Putamen (tissue), 1 donor: ENCODE results near the gene METTL25B.

Experiments
- DNase-seq: peaks from one replicate; pipeline ENCODE4 v3.0.0-alpha.2; 2016; ENCODE audit warnings: low spot score

Gene METTL25B

DNA sequence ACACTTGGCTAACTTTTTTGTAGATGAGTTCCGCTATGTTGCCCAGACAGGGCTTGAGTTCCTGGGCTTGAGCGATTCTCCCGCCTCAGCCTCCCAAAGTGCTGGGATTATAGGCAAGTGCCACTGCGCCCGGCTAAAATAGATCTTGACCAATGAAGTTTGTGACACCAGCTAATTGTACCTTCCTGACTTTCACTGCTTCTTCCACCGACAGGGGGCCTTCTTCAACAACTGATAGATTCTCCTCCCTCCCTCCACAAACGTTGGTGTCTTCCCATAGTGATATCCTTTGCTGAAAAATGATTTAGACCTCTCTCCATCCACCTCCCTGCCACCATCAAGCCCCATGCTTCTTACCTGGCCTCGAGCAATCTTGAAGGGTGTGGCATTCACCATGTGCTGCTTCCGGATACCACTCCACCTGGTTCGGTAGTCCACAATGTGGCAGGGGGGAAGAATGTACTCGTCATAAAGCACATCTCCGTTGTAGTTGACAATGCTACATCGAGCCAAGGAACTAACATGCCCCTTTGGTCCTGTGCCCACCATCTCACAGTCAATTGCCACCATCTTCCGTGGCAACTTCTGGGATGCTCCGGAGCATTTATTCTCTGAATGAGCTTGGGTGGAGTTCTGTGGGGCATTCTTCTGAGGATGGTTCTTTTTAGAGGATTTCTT lies 1.6 kb upstream of the METTL25B start:
- no peak for DNase-seq

DNA sequence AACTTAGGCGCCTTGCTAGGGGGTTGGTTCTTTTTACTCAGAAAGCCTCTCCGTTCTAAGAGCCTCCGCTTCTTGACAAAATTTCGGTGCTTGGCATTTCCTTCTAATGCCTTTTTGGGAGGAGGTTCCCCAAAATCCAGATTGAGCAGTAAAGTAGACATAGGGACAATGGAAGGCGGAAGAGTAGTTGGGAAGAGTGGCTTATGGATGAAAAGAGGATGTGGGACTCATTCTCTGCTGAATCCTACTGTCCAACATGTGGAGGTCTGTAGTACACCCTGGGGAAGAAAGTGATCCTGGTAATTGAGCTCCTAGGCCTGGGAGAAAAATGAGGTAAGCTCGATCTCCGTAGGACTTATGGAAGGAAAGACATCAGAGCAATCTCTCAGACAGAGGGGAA lies 777 bp upstream of the METTL25B start:
- no peak for DNase-seq

DNA sequence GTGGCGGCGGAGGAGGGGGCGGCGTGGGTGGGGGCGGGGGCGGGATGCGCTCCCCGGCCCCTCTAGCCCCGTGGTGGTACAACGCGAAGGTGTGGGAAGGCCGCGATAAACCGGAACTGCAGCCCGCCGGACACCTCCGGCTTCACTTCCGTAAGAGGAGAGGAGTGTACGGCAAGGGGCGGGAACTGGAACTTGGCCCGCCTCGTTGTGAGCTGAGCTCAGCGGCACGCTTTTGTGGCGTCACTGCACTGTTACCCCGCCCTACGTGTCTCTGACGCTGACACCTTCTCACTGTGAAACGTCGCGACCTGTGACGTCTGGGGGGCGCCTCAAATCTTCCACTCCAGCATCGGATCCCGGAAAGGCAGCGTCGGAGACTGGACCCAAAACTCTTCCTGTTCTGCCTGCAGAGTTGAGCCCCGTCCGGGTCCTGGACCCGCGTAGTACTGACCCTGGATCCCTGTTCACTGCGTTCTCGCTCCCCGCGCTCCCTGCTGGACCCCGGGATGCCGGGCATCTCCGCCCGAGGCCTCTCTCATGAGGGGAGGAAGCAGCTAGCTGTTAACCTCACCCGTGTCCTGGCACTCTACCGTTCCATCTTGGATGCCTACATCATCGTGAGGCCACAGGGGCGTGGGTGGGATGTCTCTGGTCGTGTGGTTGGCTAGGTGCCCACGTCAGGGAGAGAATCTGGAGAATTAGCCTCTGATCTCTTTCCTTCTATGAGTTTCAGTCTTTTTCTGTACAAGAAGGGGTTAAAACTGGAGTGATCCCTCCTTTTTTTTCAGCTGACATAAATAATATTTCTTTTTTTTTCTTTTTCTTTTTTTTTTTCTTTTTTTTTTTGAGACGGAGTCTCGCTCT lies 562 bp downstream of the METTL25B start, which contains the start of gene ISG20L2:
TSS of gene ISG20L2 (minus strand) at position 168 of the 864 bp plus-strand sequence. CDS start 1,114 bp downstream, outside the sequence.
- DNase-seq, result peak; percentile 94

DNA sequence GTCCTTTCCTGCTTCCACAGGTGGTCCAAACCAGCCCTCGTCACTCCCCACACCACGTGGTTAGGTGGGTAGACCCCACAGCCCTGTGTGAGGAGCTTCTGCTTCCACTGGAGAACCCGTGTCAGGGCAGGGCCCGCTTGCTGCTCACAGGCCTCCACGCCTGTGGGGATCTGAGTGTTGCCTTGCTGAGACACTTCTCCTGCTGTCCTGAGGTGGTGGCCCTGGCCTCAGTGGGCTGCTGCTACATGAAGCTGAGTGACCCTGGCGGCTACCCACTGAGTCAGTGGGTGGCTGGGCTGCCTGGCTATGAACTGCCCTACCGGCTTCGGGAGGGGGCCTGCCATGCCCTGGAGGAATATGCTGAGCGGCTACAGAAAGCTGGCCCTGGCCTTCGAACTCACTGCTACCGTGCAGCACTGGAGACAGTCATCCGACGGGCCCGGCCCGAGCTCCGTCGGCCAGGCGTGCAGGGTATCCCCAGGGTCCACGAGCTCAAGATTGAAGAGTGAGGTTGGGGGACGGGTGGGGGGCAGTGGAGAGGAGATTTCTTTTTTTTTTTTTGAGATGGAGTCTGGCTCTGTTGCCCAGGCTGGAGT lies 5.8 kb downstream of the METTL25B start:
- DNase-seq, result no peak

DNA sequence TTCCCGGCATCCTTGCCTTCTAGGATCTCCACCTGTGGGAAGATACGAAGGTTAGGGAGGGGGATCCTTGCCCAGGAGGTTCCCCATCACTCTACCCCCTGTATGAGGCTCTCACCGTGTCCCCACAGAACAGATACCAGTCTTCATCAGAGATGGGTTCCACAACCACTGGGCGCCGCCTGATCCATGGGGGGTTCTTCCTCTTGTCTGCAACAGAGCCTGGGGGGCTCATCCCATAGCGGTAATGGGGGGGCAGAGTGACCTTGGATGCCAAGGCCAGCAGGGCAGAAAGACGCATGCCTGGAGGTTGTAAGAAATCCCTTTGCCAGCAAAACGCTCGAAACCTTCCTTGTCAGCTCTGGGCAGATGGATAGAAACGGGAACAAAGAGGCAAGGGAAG lies 10.1 kb downstream of the METTL25B start:
- DNase-seq, result no peak

DNA sequence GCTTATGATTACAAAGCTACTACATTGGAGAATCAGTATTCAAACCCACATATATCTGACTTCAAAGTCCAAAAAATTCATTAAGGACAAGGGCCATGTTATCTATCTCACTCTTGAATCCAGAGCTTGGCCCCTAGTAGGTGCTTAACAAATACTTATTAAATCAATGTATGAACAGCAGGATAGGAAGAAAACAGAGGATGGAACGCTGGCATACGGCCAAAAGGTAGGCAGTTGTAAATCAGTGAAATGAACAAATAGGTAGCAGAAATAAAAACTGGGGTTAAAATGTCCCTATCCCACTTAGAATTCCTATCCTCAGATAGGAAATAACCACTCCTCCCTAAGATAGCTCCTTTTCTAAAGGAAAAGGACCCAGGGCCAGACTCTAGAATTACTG lies 10.6 kb downstream of the METTL25B start:
- no peak for DNase-seq

DNA sequence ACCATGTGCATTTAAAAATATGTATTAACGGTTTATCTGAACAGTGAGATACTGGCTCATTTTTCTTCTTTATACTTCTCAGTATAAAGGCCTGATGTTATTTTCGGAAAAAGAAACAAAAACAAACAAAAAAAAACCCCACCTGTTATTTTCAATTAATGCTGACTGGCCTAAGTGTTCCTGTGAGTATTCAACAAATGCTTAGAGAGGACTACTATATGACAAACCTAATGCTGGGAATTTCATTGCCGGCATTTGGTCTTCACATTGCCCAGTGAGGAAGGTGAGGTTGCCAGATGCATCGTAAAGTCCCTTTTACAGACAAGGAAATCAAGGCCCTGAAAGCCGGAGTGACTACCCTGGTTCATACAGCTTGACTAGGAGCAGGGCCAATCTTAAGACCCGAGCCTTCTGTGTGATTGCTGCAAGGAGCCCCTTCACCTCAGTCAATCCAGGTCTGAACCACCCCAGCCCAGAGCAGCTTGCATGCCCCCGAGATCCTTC lies 12.0 kb downstream of the METTL25B start:
- DNase-seq, result no peak

DNA sequence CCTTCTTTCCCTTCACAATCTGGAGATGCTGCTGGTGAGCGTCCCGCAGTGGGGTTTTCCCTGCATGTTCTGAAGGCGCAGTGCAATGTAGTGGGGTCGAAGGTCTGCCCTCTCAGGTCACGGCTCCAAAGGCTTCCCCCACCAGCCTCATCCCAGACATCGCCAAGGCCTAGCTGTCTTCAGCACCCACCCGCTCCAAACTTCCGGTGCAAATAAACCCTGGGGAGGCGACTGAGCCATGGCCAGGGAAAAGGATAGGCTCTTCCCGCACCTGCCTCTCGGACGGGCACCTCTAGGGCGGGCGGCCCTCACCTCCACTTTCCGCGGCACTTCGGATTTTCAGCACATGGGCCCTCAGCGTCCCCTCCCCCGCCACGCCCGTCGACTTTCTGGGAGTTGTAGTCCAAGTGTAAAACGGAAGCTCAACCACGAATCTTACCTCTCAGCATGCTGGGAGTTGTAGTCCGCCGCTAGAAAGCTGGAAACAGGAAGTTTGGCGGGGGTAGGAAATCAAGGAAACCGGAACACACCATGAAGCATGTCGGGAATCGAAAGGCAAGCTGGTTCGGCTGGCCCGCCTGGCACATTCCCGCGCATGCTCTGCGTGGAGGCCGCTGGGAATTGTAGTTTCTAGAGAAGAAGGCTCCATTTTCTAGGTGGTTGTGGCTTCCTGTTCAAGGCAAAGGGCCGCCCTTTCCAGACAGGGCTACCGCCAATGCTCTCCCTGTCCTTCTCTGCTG lies 12.6 kb downstream of the METTL25B start, which contains the start of gene MRPL24:
TSS of gene MRPL24 (minus strand) at position 348 of the 740 bp plus-strand sequence. CDS start 2,384 bp downstream, outside the sequence.
- DNase-seq, result peak; percentile 100

DNA sequence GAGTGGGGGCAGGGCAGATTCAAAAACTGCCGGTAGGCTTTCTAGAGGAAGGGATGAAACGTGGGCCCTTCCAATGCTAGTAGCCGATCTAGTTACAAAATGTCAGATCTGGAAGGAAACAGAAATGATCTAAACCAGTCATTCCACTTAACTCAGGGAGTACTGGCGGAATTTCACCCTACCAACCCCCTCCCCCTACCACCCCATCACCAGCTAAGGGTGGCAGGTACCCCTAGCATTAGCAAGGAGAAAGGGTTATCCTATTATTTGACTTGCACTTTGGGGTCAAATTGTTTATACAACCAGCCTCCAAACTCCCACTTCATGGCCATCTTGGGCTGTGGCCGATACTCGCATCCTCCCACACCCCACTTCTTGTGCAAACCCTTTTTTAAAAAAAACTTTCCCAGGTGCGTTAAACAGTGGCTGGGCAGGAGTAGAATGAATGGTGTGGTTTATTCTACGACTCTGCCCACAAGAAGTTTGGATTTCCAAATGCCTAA lies 13.3 kb downstream of the METTL25B start:
- DNase-seq, result no peak

DNA sequence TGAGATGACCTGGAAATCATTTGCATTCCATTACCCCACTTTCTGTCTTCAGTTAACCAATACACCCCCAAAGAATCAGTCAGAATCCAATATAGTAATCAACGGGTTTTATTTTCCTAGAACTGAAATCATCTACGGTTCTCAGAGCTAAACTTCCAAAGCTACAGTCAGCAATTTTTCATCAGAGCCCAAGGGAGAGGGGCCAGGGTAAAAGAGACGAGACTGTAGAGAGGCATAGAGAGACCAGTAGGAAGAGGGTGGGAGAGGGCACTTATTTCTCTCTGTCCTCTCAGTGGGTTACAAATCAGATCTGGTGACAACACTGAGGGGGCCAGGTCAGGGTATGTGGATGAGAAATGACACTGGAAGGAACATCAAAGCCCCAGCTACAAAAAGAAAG lies 13.7 kb downstream of the METTL25B start:
- no peak for DNase-seq

DNA sequence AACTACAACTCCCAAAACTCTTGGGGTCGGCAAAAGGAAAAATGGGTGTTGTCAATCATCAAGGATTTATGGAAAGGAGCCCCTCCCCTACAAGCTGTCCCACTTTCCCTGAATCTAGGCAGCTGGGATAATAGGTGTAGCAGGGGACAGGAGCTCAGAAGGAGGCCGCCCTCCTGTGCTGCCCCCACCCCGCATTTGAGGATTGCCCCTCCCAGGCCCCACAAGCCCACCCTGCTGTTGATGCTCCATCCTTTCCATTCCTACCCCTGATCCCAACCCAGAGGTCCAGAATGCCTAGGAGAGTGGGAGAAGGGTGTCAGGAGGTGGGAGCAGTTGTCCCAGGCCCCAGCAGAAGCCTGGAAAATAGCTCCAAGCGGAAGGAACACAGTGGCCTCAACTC lies 14.5 kb downstream of the METTL25B start:
- no peak for DNase-seq

DNA sequence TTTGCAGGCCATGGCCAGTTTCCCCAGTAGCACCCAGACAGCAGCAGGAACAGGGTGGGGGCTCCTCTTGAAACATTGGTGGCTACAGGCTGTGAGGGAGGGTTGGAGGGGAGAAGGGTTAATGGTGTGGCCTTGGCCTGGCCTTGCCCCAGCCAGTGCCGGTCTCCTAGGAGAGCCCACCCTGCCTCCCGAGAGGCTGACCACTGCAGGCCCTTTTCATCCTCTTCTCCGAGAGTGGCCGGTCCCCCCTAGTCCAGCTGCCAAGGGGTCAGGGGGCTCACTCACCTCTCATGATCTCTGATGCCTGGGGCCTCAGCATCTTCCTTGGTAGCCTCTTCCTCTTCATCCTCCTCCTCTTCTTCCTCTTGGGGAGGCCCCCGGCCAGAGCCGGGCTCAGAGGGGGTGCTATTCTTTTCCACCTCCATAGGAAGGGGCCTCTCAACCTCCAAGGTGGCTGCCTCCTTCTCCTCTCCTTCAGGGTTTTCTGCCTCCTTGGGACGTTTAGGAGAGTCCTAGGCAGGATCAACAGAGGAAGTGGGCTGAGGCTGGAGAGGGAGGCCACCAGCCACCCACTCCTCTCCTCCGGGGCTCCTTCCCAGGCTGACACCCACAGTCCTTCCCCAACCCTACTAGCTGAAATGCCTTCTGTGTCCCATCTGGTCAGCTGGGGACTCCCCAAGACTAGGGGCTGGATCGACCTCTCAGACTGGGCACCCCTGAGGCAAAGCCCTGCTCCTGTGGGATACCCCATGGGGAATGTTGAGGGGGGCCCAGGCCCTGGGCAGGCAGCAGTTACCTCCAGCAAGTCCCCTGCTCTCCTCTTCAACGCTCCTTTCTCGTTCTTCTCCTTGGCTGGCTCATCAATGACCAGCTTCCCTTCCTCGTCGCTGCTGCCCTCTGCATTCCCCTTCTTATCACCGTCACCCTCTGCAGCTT lies 15.4 kb downstream of the METTL25B start:
- no peak for DNase-seq

DNA sequence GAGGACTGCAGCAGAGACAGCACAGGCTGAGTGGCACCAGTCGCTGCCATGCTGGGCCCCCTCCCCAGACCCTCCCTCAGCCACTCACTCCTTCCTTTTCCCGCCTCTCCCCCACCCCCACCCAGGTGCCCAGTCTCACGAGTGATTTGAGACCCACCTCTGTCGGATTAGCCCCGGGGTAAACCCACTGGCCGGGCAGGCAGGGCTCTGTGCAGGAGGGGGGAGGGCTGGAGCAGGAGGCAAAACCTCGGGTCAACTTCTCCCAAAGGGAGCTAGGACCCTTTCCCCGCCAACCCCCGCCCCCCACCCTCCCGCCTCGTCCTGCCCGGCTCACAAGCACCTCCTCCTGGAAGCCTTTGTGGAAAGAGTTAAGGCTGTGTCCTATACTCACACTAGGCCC lies 16.1 kb downstream of the METTL25B start:
- no peak for DNase-seq

DNA sequence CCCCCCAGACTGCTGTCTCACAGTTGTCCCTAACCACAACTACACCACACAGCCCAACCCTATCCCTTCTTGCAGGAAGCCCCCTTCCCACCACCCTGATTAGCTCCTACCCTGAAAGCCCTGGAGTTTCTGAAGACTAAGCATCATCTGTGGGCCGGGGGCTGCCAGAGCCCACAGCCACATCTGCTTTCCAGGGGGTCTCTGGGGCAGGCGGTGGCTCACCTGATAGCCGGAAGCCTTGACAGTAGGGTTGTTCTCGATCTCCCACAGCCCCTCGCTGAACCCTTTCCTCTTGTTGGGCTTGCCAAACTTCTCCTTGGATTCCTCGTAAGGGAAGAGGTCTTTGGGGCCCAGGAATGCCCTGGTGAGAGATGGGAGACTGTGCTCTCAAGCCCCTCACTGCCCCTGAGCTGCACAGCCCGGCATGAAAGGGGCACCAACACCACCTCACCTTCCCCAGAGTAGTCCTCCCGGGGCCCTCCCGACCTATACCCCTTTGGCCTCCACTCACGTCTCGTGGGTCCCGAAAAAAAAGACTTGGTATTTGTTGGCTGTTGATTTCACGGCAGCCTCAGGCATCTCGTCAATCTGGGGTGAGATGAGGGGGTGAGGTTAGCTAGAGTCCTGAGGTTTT lies 16.6 kb downstream of the METTL25B start:
- no peak for DNase-seq

DNA sequence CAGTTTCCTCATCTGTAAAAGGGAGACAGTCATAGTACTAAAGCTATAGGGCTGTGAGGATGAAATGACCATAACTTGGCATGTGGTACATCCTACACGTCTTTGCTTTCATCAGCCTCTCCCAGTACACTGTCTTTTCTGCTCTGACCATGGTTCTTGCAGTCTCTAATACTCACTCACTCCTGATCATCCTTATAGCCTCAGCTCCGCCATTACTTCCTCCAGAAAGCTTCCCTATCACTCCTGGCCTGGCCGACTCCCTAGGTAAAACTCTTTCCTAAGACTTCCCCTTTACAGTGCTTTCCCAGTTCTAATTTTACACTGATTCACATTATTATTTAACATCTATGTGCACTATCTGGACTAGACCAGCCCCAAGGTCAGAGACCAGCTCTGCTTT lies 17.6 kb downstream of the METTL25B start:
- no peak for DNase-seq

DNA sequence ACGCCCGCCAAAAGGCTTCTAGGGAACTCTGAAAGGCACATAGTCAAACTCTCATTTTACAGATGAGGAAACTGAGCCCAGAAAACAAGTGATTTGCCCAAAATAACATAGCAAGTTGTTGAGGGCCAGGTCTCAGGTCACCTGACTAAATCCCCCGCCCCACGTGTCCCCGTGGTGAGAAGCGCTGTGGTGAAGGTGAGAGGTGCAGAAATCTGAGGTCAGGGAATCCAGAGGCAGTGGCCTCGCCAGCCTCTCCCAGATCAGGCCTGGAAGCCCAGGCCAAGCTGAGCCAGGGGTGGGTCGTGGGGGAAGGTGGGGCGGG lies 18.1 kb downstream of the METTL25B start:
- no peak for DNase-seq

DNA sequence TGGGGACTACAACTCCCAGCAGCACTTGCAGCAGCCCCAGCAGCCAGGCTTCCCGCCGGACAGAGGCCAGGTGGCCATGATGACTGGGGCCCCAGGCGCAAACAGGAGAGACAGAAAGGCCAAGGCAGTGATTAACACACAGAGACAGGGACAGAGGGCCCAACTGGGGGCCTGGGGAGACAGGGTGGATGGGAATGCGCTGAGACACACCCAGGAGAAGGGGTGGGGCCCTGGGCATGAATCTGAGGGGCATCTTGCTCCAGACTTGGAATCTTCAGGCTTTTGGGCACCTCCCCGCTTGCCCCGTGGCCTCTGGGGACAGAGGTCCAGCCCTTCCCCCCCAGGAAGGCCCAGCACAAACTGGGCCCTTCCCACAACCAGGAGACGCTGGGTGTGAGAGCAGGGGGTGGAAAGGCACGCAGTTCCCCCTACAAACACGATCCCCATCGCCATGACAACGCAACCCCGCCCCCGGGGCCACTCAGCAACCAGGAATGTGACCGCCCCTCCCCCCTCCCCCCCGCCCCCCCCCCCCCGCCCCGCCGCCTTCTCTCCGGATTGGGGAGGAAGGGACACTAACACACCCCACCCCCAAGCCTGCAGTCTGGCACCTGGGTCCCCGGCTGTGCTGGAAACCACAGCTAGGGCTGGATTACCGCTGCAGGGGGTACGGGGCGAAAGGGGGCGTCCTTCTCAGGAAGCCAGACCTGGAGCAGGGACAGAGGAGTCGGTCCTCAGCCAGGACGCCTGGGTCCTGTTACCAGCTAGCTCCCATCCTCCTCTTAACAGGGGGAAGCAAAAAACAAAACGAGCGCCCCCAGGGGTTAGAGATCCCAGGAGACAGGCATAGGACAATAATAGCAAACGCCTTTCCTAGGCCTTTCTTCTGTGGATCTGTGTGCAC lies 18.7 kb downstream of the METTL25B start:
- peak; percentile 80 for DNase-seq

DNA sequence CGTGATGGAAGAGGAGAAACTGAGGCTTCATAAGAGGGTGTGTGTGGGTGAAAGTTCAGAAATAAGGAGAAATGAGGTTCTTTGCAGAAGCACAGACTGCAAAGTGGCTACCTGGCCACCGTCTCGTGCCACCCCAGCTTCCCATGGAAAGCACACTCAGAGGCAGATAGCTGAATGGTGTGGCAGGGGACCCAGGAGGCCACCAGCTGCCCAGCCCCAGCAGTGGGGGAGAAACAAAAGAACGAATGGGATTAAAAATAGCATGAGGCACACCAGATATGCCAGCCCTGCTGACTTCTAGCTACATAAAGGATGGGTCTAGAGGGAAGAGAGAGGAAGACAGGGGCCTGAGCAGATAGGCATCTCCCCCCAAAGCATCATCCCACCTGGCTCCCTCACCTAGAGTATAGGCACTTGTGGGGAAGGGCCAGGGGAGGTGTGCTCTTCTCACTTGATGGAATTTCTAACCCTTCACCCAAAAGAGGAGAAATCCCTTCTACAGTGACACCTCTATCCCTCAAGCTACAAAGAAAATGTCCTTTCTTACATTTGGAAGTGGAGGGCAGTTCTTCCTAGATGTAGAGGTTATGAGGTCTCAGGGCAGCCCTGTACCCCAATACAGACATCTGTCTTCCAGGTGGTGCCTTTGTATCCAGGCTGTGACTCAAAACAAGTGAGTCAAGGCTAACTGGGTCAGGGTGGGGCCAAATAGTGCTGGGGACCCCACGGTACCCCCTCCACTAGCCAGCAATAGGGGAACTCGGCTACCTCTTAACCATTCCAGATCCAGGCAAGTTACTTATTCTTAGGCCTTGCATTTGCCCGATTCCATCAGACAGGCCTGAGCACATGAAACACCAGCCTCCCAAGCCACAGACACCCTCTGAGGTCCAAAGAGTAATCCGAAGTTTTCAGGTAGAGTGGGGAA lies 19.7 kb downstream of the METTL25B start:
- DNase-seq, result no peak
